ENCODE measurements around the gene FZD8.
A peak's percentile ranks its signal among the peaks of the same experiment; 100 is the strongest.

FZD8 gene

DNA sequence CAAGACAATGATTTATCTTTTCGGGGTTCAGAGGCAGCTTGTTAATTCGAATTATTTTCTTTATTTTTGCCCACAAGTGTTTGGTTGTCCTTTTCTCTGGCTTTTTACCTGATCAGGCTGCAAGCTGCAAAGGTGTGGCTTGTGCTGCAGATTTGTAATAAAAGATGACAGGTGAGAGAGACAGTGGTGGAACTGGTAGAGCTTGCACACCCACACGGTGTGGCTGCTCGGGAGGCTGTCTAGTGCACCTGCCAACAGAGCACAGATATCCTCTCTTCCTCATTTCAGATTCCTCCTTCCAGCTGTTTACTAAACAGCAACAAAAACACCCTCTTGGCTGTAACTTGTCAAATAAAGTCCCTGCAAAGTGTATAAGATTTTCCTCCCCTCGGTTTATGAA is 27.8 kb downstream of the FZD8 start:
- no peak for DNase-seq
- Histone ChIP-seq H3K18ac (ENCODE audit: low read length) (no peak overlapping the region), H4K91ac (ENCODE audit: low read depth, low read length) (no peak overlapping the region), H3K27ac (ENCODE audit: low read depth, low read length) (no peak overlapping the region), H3K4me2 (ENCODE audit: low read length) (no peak overlapping the region), H3K79me1 (ENCODE audit: low read length) (no peaks in the 10 kb centered on the region), H3K36me3 (ENCODE audit: control insufficient read depth in 1 of 2, insufficient read depth in 2 of 2, low read length in 2 of 2) (no peaks in the 10 kb centered on the region), H2AFZ (ENCODE audit: insufficient read depth, low read length, poor library complexity) (no peak overlapping the region), H3K9ac (ENCODE audit: low read length) (no peak overlapping the region), H2BK120ac (ENCODE audit: insufficient read depth, low read length, poor library complexity) (no peak overlapping the region), H3K79me2 (ENCODE audit: control insufficient read depth, insufficient read depth, low read length, poor library complexity) (no peaks in the 10 kb centered on the region), H3K4me3 (ENCODE audit: low read depth, low read length) (no peak overlapping the region), H3K9me3 (ENCODE audit: insufficient read depth, low read depth, low read length) (peaks cover 2% of the 10 kb centered on the region), H3K27me3 (ENCODE audit: insufficient read depth, low read length) (no peaks in the 10 kb centered on the region), H2AK5ac (ENCODE audit: low read length) (no peak overlapping the region), H3K4ac (ENCODE audit: low read depth, low read length) (no peak overlapping the region), H4K12ac (ENCODE audit: low read depth, low read length) (no peak overlapping the region), H2BK5ac (ENCODE audit: low read depth, low read length, poor library complexity) (no peak overlapping the region), H3K4me1 (ENCODE audit: control insufficient read depth in 1 of 2, insufficient read depth in 2 of 2, low read length in 2 of 2) (no peaks in the 10 kb centered on the region), H3K14ac (ENCODE audit: low read length) (no peak overlapping the region), H2BK12ac (ENCODE audit: low read length) (no peak overlapping the region), H4K8ac (ENCODE audit: low read depth, low read length) (no peak overlapping the region), H3K23ac (ENCODE audit: low read length) (no peak overlapping the region)
- no CpG with 5 or more reads among the region's 5 CpGs for WGBS (ENCODE audit: extremely low coverage, insufficient coverage, insufficient read length)

GRCh38 chr10:35613597-35614226 is 28.4 kb downstream of the FZD8 start:
- Histone ChIP-seq H2BK5ac (ENCODE audit: low read depth, low read length, poor library complexity) (no peak overlapping the region), H3K4me1 (ENCODE audit: control insufficient read depth in 1 of 2, insufficient read depth in 2 of 2, low read length in 2 of 2) (no peaks in the 10 kb centered on the region), H3K4ac (ENCODE audit: low read depth, low read length) (no peak overlapping the region), H3K27ac (ENCODE audit: low read depth, low read length) (no peak overlapping the region), H3K27me3 (ENCODE audit: insufficient read depth, low read length) (no peaks in the 10 kb centered on the region), H3K18ac (ENCODE audit: low read length) (no peak overlapping the region), H3K9ac (ENCODE audit: low read length) (no peak overlapping the region), H3K23ac (ENCODE audit: low read length) (no peak overlapping the region), H3K9me3 (ENCODE audit: insufficient read depth, low read depth, low read length) (peaks cover 2% of the 10 kb centered on the region), H2BK120ac (ENCODE audit: insufficient read depth, low read length, poor library complexity) (no peak overlapping the region), H3K36me3 (ENCODE audit: control insufficient read depth in 1 of 2, insufficient read depth in 2 of 2, low read length in 2 of 2) (no peaks in the 10 kb centered on the region), H3K79me1 (ENCODE audit: low read length) (no peaks in the 10 kb centered on the region), H3K14ac (ENCODE audit: low read length) (no peak overlapping the region), H3K79me2 (ENCODE audit: control insufficient read depth, insufficient read depth, low read length, poor library complexity) (no peaks in the 10 kb centered on the region), H2AFZ (ENCODE audit: insufficient read depth, low read length, poor library complexity) (no peak overlapping the region), H4K91ac (ENCODE audit: low read depth, low read length) (no peak overlapping the region), H4K8ac (ENCODE audit: low read depth, low read length) (no peak overlapping the region), H2AK5ac (ENCODE audit: low read length) (no peak overlapping the region), H3K4me3 (ENCODE audit: low read depth, low read length) (no peak overlapping the region), H3K4me2 (ENCODE audit: low read length) (no peak overlapping the region), H4K12ac (ENCODE audit: low read depth, low read length) (no peak overlapping the region), H2BK12ac (ENCODE audit: low read length) (no peak overlapping the region)
- DNase-seq: peak in 1 of 2 donors; percentile 8
- WGBS (ENCODE audit: extremely low coverage, insufficient coverage, insufficient read length): no CpG with 5 or more reads among the region's 8 CpGs

GRCh38 chr10:35613107-35613440 is 29.0 kb downstream of the FZD8 start:
- no peaks in the 10 kb centered on the region for H3K79me1 ChIP-seq (ENCODE audit: low read length)
- no peaks in the 10 kb centered on the region for H3K36me3 ChIP-seq (ENCODE audit: control insufficient read depth in 1 of 2, insufficient read depth in 2 of 2, low read length in 2 of 2)
- H3K9me3 ChIP-seq (ENCODE audit: insufficient read depth, low read depth, low read length): peaks cover 2% of the 10 kb centered on the region
- H3K27me3 ChIP-seq (ENCODE audit: insufficient read depth, low read length): no peaks in the 10 kb centered on the region
- H3K4me1 ChIP-seq (ENCODE audit: control insufficient read depth in 1 of 2, insufficient read depth in 2 of 2, low read length in 2 of 2): no peaks in the 10 kb centered on the region
- no peak for DNase-seq
- H2BK5ac ChIP-seq (ENCODE audit: low read depth, low read length, poor library complexity): no peak overlapping the region
- no peak overlapping the region for H2AFZ ChIP-seq (ENCODE audit: insufficient read depth, low read length, poor library complexity)
- H3K4ac ChIP-seq (ENCODE audit: low read depth, low read length): no peak overlapping the region
- no peak overlapping the region for H2BK12ac ChIP-seq (ENCODE audit: low read length)
- no peak overlapping the region for H4K8ac ChIP-seq (ENCODE audit: low read depth, low read length)
- H3K79me2 ChIP-seq (ENCODE audit: control insufficient read depth, insufficient read depth, low read length, poor library complexity): no peaks in the 10 kb centered on the region
- H3K23ac ChIP-seq (ENCODE audit: low read length): no peak overlapping the region
- no peak overlapping the region for H4K91ac ChIP-seq (ENCODE audit: low read depth, low read length)
- no peak overlapping the region for H3K9ac ChIP-seq (ENCODE audit: low read length)
- no peak overlapping the region for H3K4me2 ChIP-seq (ENCODE audit: low read length)
- no peak overlapping the region for H2BK120ac ChIP-seq (ENCODE audit: insufficient read depth, low read length, poor library complexity)
- no CpG with 5 or more reads among the region's 2 CpGs for WGBS (ENCODE audit: extremely low coverage, insufficient coverage, insufficient read length)
- no peak overlapping the region for H3K18ac ChIP-seq (ENCODE audit: low read length)
- H3K27ac ChIP-seq (ENCODE audit: low read depth, low read length): no peak overlapping the region
- no peak overlapping the region for H2AK5ac ChIP-seq (ENCODE audit: low read length)
- no peak overlapping the region for H3K4me3 ChIP-seq (ENCODE audit: low read depth, low read length)
- no peak overlapping the region for H3K14ac ChIP-seq (ENCODE audit: low read length)
- H4K12ac ChIP-seq (ENCODE audit: low read depth, low read length): no peak overlapping the region

DNA sequence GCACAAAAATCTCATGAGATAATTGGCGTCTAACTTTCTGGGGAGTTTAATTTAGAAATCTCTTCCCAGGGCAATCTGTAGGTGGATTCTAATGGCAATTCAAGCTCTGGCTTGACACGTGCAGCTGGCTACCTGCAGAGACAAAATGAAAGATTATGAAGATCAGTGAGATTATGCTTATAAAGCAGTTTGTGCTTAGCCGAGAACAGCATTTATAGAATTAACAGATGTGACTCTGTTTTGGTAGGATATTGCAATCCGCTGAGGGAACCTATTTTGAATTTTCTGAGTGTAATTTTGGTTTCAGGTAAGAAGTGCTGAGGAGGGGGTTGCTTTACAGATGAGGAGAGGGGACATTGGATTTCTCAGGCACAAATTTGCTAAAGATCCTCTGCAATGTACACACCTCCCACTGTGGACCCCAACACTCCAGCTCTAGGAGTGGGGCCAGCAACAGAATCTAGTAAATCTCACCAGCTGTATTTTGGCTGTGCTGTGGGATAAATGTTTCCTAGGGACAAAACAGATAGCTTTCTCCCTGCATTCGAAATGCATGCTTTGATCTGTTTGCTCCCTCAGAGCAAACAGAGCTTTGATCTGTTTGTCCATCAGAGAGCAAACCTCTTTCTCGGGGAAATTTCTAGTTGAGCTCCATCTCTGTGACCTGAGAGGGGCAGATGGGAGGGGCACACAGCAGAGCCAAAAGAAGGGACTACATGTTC is 29.6 kb downstream of the FZD8 start:
- no peak overlapping the region for H2BK12ac ChIP-seq (ENCODE audit: low read length)
- no peaks in the 10 kb centered on the region for H3K79me2 ChIP-seq (ENCODE audit: control insufficient read depth, insufficient read depth, low read length, poor library complexity)
- H2BK5ac ChIP-seq (ENCODE audit: low read depth, low read length, poor library complexity): no peak overlapping the region
- no peaks in the 10 kb centered on the region for H3K36me3 ChIP-seq (ENCODE audit: control insufficient read depth in 1 of 2, insufficient read depth in 2 of 2, low read length in 2 of 2)
- H3K4ac ChIP-seq (ENCODE audit: low read depth, low read length): no peak overlapping the region
- H3K4me1 ChIP-seq (ENCODE audit: control insufficient read depth in 1 of 2, insufficient read depth in 2 of 2, low read length in 2 of 2): no peaks in the 10 kb centered on the region
- no peak for DNase-seq
- H2AK5ac ChIP-seq (ENCODE audit: low read length): no peak overlapping the region
- H3K23ac ChIP-seq (ENCODE audit: low read length): no peak overlapping the region
- H3K27ac ChIP-seq (ENCODE audit: low read depth, low read length): no peak overlapping the region
- H4K8ac ChIP-seq (ENCODE audit: low read depth, low read length): no peak overlapping the region
- no peak overlapping the region for H2AFZ ChIP-seq (ENCODE audit: insufficient read depth, low read length, poor library complexity)
- H3K4me3 ChIP-seq (ENCODE audit: low read depth, low read length): no peak overlapping the region
- no peak overlapping the region for H2BK120ac ChIP-seq (ENCODE audit: insufficient read depth, low read length, poor library complexity)
- H3K9me3 ChIP-seq (ENCODE audit: insufficient read depth, low read depth, low read length): peaks cover 2% of the 10 kb centered on the region
- H4K12ac ChIP-seq (ENCODE audit: low read depth, low read length): no peak overlapping the region
- H3K27me3 ChIP-seq (ENCODE audit: insufficient read depth, low read length): no peaks in the 10 kb centered on the region
- H3K4me2 ChIP-seq (ENCODE audit: low read length): no peak overlapping the region
- no peak overlapping the region for H3K14ac ChIP-seq (ENCODE audit: low read length)
- H3K18ac ChIP-seq (ENCODE audit: low read length): no peak overlapping the region
- H3K79me1 ChIP-seq (ENCODE audit: low read length): no peaks in the 10 kb centered on the region
- no CpG with 5 or more reads among the region's 6 CpGs for WGBS (ENCODE audit: extremely low coverage, insufficient coverage, insufficient read length)
- H3K9ac ChIP-seq (ENCODE audit: low read length): no peak overlapping the region
- H4K91ac ChIP-seq (ENCODE audit: low read depth, low read length): no peak overlapping the region
